Breast epithelium (tissue), 3 donors: Measurements from ENCODE around the gene CDH10.

Source experiments
- POLR2AphosphoS5 ChIP-seq, 3 donors: sonication (generic); formaldehyde crosslinking; IDR thresholded peaks; one replicate each; pipeline ENCODE4 v1.6.1; 2017; ENCODE audit warnings: antibody characterized with exemption in 3 of 3
- TF ChIP-seq, protein P1 (sequence below), 3 donors: fragments of 450-650 bp; IDR thresholded peaks; one replicate each; pipeline ENCODE4 v1.5.1; 2016 to 2017; ENCODE audit warnings: antibody characterized with exemption in 3 of 3, mild to moderate bottlenecking in 3 of 3, moderate library complexity in 3 of 3

DNA sequence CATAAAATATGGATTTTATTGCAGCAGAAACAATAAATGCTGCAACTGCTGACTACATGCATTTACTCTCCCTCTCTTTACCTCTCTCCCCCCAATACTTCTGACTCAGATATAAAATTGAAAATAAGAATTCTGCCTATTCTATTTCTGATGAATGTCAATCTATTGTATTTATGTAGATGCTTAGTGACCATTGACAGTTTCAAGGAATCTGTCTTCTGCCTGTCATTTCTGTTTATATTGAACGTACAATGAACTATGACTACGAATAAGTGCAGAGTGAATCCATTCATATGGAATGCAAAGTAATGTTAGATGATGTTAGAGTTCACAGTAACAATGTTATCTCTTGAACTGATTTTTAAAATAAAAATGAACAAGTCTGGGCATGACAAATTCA, 898 bp downstream of the CDH10 start:
- TF ChIP-seq, protein P1, sequence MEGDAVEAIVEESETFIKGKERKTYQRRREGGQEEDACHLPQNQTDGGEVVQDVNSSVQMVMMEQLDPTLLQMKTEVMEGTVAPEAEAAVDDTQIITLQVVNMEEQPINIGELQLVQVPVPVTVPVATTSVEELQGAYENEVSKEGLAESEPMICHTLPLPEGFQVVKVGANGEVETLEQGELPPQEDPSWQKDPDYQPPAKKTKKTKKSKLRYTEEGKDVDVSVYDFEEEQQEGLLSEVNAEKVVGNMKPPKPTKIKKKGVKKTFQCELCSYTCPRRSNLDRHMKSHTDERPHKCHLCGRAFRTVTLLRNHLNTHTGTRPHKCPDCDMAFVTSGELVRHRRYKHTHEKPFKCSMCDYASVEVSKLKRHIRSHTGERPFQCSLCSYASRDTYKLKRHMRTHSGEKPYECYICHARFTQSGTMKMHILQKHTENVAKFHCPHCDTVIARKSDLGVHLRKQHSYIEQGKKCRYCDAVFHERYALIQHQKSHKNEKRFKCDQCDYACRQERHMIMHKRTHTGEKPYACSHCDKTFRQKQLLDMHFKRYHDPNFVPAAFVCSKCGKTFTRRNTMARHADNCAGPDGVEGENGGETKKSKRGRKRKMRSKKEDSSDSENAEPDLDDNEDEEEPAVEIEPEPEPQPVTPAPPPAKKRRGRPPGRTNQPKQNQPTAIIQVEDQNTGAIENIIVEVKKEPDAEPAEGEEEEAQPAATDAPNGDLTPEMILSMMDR (IDR thresholded peaks at IDR 0.05), result no peak
- no peak for TF ChIP-seq POLR2AphosphoS5 (IDR thresholded peaks at IDR 0.05)
